HUES48 (cell line): Measurements from ENCODE around the gene MTHFD2L.
"Not testable (repeated sequence)": the region's sequence is repeated elsewhere in the genome, so short reads cannot be mapped to it uniquely, and the experiment has no call there.

Experiments
- H3K27ac ChIP-seq: one replicate; pipeline ENCODE4 v1.7.0; 2013; ENCODE audit warnings: low read depth, low read length, inconsistent platforms
- H3K27me3 ChIP-seq: 2 replicates; pipeline ENCODE4 v1.6.1; 2013; ENCODE audit warnings: mild to moderate bottlenecking, low read length; ENCODE audit not compliant: control insufficient read depth, insufficient read depth
- H3K36me3 ChIP-seq: 2 replicates; pipeline ENCODE4 v1.6.1; 2013; ENCODE audit warnings: low read length; ENCODE audit not compliant: control insufficient read depth, insufficient read depth
- H3K4me1 ChIP-seq: 2 replicates; pipeline ENCODE4 v1.6.1; 2013; ENCODE audit warnings: mild to moderate bottlenecking, low read length; ENCODE audit not compliant: control insufficient read depth, insufficient read depth
- H3K4me3 ChIP-seq: 2 replicates; pipeline ENCODE4 v1.5.1; 2013; ENCODE audit warnings: mild to moderate bottlenecking, low read depth, low read length
- H3K9ac ChIP-seq: 2 replicates; pipeline ENCODE4 v1.6.1; 2013; ENCODE audit warnings: mild to moderate bottlenecking, low read depth, low read length, moderate library complexity
- H3K9me3 ChIP-seq: 2 replicates; pipeline ENCODE4 v1.6.1; 2013; ENCODE audit warnings: low read length; ENCODE audit not compliant: control insufficient read depth, insufficient read depth

MTHFD2L gene

DNA sequence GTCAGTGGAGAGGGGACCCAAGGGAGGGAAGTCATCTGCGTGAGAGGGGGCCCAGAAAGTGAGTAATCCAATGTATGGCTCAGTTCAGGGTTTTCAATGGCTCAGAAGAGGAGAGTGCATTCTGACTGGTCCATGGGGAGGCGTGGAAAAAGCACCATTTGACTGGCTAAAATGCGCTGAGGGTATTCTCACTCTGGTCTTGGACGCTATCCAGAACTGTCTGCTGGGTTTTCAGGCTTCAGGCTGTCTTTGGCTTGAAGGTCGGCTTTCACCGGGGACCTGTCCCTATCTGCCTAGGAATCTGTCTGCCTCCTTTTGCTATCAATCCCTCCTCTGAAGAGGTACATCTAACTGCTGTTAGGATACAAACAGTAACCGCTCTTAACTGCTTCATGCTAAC lies 176.7 kb downstream of the MTHFD2L start:
- Histone ChIP-seq H3K9me3 (no peaks in the 10 kb centered on the region), H3K9ac (no peak overlapping the region), H3K4me3 (no peak overlapping the region), H3K27ac (no peak overlapping the region), H3K27me3 (no peaks in the 10 kb centered on the region), H3K36me3 (no peaks in the 10 kb centered on the region), H3K4me1 (no peaks in the 10 kb centered on the region)

DNA sequence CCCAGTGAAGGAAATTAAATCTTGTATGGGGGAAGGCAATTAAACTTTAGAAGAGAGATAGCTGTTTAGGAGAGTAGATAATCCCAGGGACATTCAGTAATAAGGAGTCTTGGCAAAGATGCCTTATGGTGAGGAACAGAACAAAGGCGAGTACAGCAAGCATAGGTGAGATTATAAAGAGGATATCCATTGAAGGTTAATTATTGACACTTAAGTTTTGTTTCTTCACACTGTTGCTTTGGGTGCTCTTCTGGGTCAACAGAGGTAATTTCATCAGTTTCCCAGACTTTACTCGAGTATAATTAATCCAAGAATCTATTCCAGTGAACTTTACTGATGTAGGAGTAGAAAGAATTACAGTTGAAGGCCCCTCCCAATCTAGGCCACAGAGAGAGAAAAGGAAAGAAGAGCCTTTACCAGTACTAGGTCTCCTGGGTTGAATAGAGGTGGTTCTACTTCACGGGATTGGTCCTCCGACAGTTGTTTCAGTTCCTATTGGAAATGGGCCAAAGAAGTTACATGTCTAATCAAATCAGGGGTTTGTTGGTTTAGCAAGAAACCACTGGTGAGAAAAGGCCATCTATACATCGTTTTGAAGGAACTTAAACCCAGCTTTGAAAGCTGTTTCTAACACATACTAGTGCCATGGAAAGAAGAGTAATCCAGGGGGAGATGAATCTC lies 177.6 kb downstream of the MTHFD2L start:
- Histone ChIP-seq H3K9ac (no peak overlapping the region), H3K9me3 (no peaks in the 10 kb centered on the region), H3K4me3 (no peak overlapping the region), H3K4me1 (no peaks in the 10 kb centered on the region), H3K27me3 (no peaks in the 10 kb centered on the region), H3K36me3 (no peaks in the 10 kb centered on the region), H3K27ac (no peak overlapping the region)

DNA sequence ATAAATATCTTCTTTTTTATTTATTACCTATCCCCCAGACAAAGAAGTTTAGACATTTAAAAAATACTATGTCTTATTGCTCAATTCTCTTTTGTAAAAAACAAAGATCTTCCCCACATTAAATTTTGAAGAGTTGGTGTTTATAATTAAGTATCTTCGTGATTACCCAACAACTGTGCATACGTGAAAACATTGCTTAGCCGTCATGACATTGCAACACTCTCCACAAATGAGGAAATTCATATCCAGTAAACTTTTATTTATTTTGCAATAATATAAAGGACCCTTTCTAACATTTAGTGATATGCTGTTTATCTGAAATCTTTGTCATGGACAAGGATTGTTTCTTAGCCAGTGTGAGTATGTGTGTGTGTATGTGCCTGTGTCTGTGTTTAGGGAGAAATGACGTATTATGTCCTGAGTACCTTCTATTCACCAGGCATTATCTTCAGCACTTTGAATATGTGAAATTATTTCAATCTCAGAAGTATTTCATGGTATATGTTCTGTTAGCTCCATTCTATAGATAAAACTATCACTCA lies 180.9 kb downstream of the MTHFD2L start:
- H3K27me3 ChIP-seq: no peaks in the 10 kb centered on the region
- H3K36me3 ChIP-seq: no peaks in the 10 kb centered on the region
- H3K4me1 ChIP-seq: no peaks in the 10 kb centered on the region
- H3K9me3 ChIP-seq: peaks cover 10% of the 10 kb centered on the region
- no peak overlapping the region for H3K4me3 ChIP-seq
- H3K9ac ChIP-seq: no peak overlapping the region
- H3K27ac ChIP-seq: no peak overlapping the region

DNA sequence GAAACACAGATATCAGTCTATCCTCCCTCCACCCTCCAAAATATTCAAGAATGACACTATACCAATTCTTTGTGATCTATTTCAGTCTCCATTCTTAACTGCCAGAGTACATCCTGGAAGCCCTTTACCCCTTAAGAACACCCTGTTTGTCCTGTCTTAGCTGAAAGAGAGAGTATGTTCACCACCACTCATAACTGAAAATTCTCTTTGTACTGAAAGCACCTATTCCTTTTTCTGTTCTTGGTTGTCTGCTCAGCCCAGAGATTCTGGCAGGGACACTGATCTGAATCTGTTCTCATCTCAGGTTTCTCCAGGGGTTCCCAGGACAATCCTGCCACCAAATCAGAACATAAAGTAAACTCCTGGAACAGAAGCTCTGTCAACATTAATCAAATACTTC lies 181.6 kb downstream of the MTHFD2L start:
- H3K36me3 ChIP-seq: no peaks in the 10 kb centered on the region
- no peak overlapping the region for H3K4me3 ChIP-seq
- peaks cover 17% of the 10 kb centered on the region for H3K9me3 ChIP-seq
- H3K27ac ChIP-seq: no peak overlapping the region
- H3K27me3 ChIP-seq: no peaks in the 10 kb centered on the region
- no peaks in the 10 kb centered on the region for H3K4me1 ChIP-seq
- no peak overlapping the region for H3K9ac ChIP-seq

DNA sequence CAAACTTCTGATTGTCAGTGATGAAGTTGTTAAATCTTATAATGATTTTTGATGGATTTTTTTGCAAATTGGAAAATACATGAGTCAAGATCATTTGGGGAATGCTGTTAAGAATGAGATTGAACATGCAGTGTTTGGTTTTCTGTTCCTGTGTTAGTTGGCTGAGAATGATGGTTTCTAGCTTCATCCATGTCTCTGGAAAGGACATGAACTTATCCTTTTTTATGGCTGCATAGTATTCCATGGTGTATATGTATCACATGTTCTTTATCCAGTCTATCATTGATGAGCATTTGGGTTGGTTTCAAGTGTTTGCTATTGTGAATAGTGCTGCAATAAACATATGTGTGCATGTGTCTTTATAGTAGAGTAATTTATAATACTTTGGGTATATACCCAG lies 182.5 kb downstream of the MTHFD2L start:
- H3K27ac ChIP-seq, H3K36me3 ChIP-seq, H3K4me3 ChIP-seq, H3K4me1 ChIP-seq, H3K9ac ChIP-seq, H3K27me3 ChIP-seq: not testable (repeated sequence)
- peaks cover 25% of the 10 kb centered on the region for H3K9me3 ChIP-seq

DNA sequence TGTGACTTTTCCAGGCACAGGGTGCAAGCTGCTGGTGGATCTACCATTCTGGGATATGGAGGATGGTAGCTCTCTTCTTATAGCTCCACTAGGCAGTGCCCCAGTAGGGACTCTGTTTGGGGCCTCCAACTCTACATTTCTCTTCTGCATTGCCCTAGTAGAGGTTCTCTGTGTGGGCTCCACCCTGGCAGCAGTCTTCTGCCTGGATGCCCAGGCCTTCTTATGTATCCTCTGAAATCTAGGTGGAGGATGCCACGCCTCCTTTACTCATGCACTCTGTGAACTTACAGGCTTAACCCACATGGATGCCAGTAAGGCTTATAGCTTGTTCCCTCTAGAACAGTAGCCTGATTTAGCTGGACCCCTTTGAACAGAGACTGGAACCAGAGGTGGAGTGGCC lies 186.1 kb downstream of the MTHFD2L start:
- H3K27ac ChIP-seq: no peak overlapping the region
- H3K27me3 ChIP-seq: no peaks in the 10 kb centered on the region
- H3K9ac ChIP-seq: no peak overlapping the region
- peaks cover 28% of the 10 kb centered on the region for H3K9me3 ChIP-seq
- H3K4me1 ChIP-seq: no peaks in the 10 kb centered on the region
- no peak overlapping the region for H3K4me3 ChIP-seq
- H3K36me3 ChIP-seq: no peaks in the 10 kb centered on the region
